IPS DF 19.7 (cell line): ENCODE measurements around the gene CBFA2T3.
"Not testable (repeated sequence)": the region's sequence is repeated elsewhere in the genome, so short reads cannot be mapped to it uniquely, and the experiment has no call there.

Experiments
- DNase-seq: peaks from one replicate; pipeline ENCODE4 v3.0.0-alpha.2; 2013; ENCODE audit warnings: low read depth, low spot score

CBFA2T3 gene

GRCh38 chr16:88891083-88891482 is 85.9 kb downstream of the CBFA2T3 start:
- no peak for DNase-seq

- not testable (repeated sequence) for DNase-seq
These were observed 87.2 kb downstream of the CBFA2T3 start for GRCh38 chr16:88889702-88890352.

- no peak for DNase-seq
These were observed 88.3 kb downstream of the CBFA2T3 start for GRCh38 chr16:88888461-88889387.

- DNase-seq = no peak
These were observed 89.0 kb downstream of the CBFA2T3 start for GRCh38 chr16:88888057-88888456.

- no peak for DNase-seq
These were observed 90.0 kb downstream of the CBFA2T3 start for GRCh38 chr16:88886845-88887521.

- no peak for DNase-seq
These were observed 90.6 kb downstream of the CBFA2T3 start for GRCh38 chr16:88886420-88886844.

- DNase-seq = no peak
These were observed 91.2 kb downstream of the CBFA2T3 start for GRCh38 chr16:88885693-88886280.

- DNase-seq = no peak
These were observed 92.3 kb downstream of the CBFA2T3 start for GRCh38 chr16:88884569-88885271.

GRCh38 chr16:88883946-88884345 is 93.1 kb downstream of the CBFA2T3 start:
- DNase-seq = no peak

GRCh38 chr16:88883117-88883895 is 93.7 kb downstream of the CBFA2T3 start:
- no peak for DNase-seq

- DNase-seq = no peak
These were observed 94.5 kb downstream of the CBFA2T3 start for GRCh38 chr16:88882358-88883030.

GRCh38 chr16:88881675-88882357 is 95.2 kb downstream of the CBFA2T3 start:
- DNase-seq = no peak

GRCh38 chr16:88881007-88881615 is 95.9 kb downstream of the CBFA2T3 start:
- no peak for DNase-seq

GRCh38 chr16:88880226-88881006 is 96.6 kb downstream of the CBFA2T3 start:
- DNase-seq = no peak

GRCh38 chr16:88879788-88880055 is 97.3 kb downstream of the CBFA2T3 start:
- no peak for DNase-seq

GRCh38 chr16:88878967-88879787 is 97.8 kb downstream of the CBFA2T3 start:
- DNase-seq = no peak

GRCh38 chr16:88878356-88878755 is 98.7 kb downstream of the CBFA2T3 start:
- no peak for DNase-seq
